GM12878 (cell line): Measurements from ENCODE around the gene BRSK2. TPM values are rescaled to one million over a fixed set of nuclear protein-coding genes. Genes with fewer than 3 reads are reported as not detected.
A peak's percentile ranks its signal among the peaks of the same experiment; 100 is the strongest.

Source experiments
- ATAC-seq: fragments of 200-7000 bp; cut with Tn5 transposase; 3 replicates; pipeline ENCODE4 v1.9.1; 2020; ENCODE audit warnings: mild to moderate bottlenecking, moderate library complexity
- BruUV-seq: library from RNA; stranded (reverse); fragments of 400-500 nt; replicated peaks from 2 replicates; lab custom pipeline; 2021; lab: Mats Ljungman, UMichigan
- CTCF ChIA-PET: fragments of 300-600 bp; sonication (Branson Sonifier 250); formaldehyde crosslinking; extraction: SDS; loops from one replicate; lab custom pipeline; 2021; ENCODE audit warnings: inconsistent platforms; lab: Yijun Ruan, JAX
- POLR2A ChIA-PET: fragments of 350-600 bp; formaldehyde crosslinking; extraction: SDS; loops from one replicate; lab custom pipeline; 2021; ENCODE audit warnings: inconsistent platforms; lab: Charles Lee
- RAD21 ChIA-PET: fragments of 300-600 bp; sonication (Branson Sonifier 250); formaldehyde crosslinking; loops from one replicate; lab custom pipeline; 2023; ENCODE audit warnings: antibody characterized with exemption; ENCODE audit not compliant: unreplicated experiment; lab: Charles Lee
- SMC1A ChIA-PET: fragments of 300-600 bp; sonication (Branson Sonifier 250); formaldehyde crosslinking; loops from one replicate; lab custom pipeline; 2023; ENCODE audit not compliant: unreplicated experiment, uncharacterized antibody; lab: Charles Lee
- DNase-seq: peaks from one replicate; pipeline ENCODE4 v3.0.0-alpha.2; 2011; ENCODE audit warnings: low read depth, low spot score
- FAIRE-seq: peaks from 3 replicates; lab custom pipeline; 2011; peaks lifted over from hg19 to GRCh38; lab: Jason Lieb, UNC
- H2AFZ ChIP-seq: 2 replicates; pipeline ENCODE4 v1.6.0; 2011; ENCODE audit warnings: low read depth, low read length, control low read depth; ENCODE audit not compliant: control insufficient read depth
- H3K27ac ChIP-seq: 2 replicates; pipeline ENCODE4 v1.5.1; 2011; ENCODE audit warnings: control low read depth; ENCODE audit not compliant: control insufficient read depth, insufficient read depth
- H3K27me3 ChIP-seq, 2 experiments: replicated peaks in 1 of 2; 2 replicates each; pipeline versions ENCODE4 v1.6.0 to v1.6.1; 2011; ENCODE audit warnings: low read length in 1 of 2; ENCODE audit not compliant: control insufficient read depth in 2 of 2, insufficient read depth in 2 of 2
- H3K36me3 ChIP-seq, 2 experiments: 2 replicates each; pipeline ENCODE4 v1.5.1; 2011; ENCODE audit warnings: low read length in 1 of 2; ENCODE audit not compliant: control insufficient read depth in 2 of 2, insufficient read depth in 2 of 2
- H3K4me1 ChIP-seq: 2 replicates; pipeline ENCODE4 v1.6.1; 2011; ENCODE audit warnings: mild to moderate bottlenecking, low read length, moderate library complexity, mixed read lengths; ENCODE audit not compliant: control insufficient read depth, insufficient read depth
- H3K4me2 ChIP-seq: 2 replicates; pipeline ENCODE4 v1.6.0; 2011; ENCODE audit warnings: control low read depth; ENCODE audit not compliant: control insufficient read depth, insufficient read depth
- H3K4me3 ChIP-seq: fragments of 200-600 bp; sonication (generic); 2 replicates; pipeline ENCODE4 v1.5.1; 2016
- H3K79me2 ChIP-seq: 2 replicates; pipeline ENCODE4 v1.6.0; 2011; ENCODE audit warnings: low read length; ENCODE audit not compliant: control insufficient read depth, insufficient read depth
- H3K9ac ChIP-seq: 2 replicates; pipeline ENCODE4 v1.8.0; 2011; ENCODE audit warnings: low read length, control low read depth, mixed read lengths; ENCODE audit not compliant: control insufficient read depth, insufficient read depth
- H3K9me3 ChIP-seq: replicated peaks from 3 replicates; pipeline ENCODE4 v1.5.1; 2011; ENCODE audit warnings: mild to moderate bottlenecking, low read length; ENCODE audit not compliant: control insufficient read depth, insufficient read depth
- H4K20me1 ChIP-seq: 2 replicates; pipeline ENCODE4 v1.6.0; 2011; ENCODE audit not compliant: control insufficient read depth, insufficient read depth
- ESRRA ChIP-seq: IDR thresholded peaks from 2 replicates; pipeline ENCODE4 v1.6.1; 2012; ENCODE audit warnings: mild to moderate bottlenecking, low read length, improper control_type of control experiment
- REST ChIP-seq: IDR thresholded peaks from 2 replicates; pipeline ENCODE4 v1.6.1; 2012; ENCODE audit warnings: mild to moderate bottlenecking, low read depth, low read length
- SMAD1 ChIP-seq: fragments of 450-650 bp; IDR thresholded peaks from 2 replicates; pipeline ENCODE4 v1.6.1; 2018; ENCODE audit warnings: mild to moderate bottlenecking, low read depth; ENCODE audit not compliant: partially characterized antibody
- WGBS: methylation state at CpG from one replicate; pipeline ENCODE4 v1.1.6; 2016; ENCODE audit warnings: low lambda C conversion rate; ENCODE audit not compliant: insufficient replicate concordance, insufficient coverage; ENCODE audit errors: missing lambda C conversion rate; 5-methylcytosine and 5-hydroxymethylcytosine counted together
- in situ Hi-C: fragments of 300-500 bp; cut with MboI; formaldehyde crosslinking; loops from 9 replicates; pipeline ENCODE4 v1.14.3; 2018; ENCODE audit warnings: mixed read lengths
- intact Hi-C: fragments of 100-400 bp; cut with micrococcal nuclease; formaldehyde crosslinking; loops from one replicate; pipeline ENCODE4 v1.14.2; 2022; ENCODE audit not compliant: unreplicated experiment
- polyA plus RNA-seq, 11 experiments: library from polyadenylated mRNA; depleted of rRNA in 4 of 11; unstranded in 6 of 11; stranded (reverse) in 5 of 11; fragments of >200 nt; fragmentation: Nextera tagmentation in 4 of 11; fragmentation: Illumina TruSeq in 1 of 11; extraction: Ambion mirVana in 4 of 11; extraction: Trizol in 1 of 11; gene quantifications; 1 replicate in 1 of 11; 2 replicates in 10 of 11; pipeline versions ENCODE4 v1.2.1 to v1.2.3, GENCODE V29; 2011 to 2016; ENCODE audit warnings: inconsistent platforms in 2 of 11, missing spikeins in 2 of 11, low read depth in 1 of 11
- total RNA-seq, 4 experiments: library from RNA; depleted of rRNA in 3 of 4; stranded (reverse); fragments of >200 nt in 3 of 4; fragmentation: Illumina TruSeq in 1 of 4; extraction: Trizol in 1 of 4; gene quantifications; 2 replicates each; pipeline versions ENCODE4 v1.2.1 to v1.2.3, GENCODE V29; 2013 to 2021

BRSK2 gene
- total and polyA plus RNA-seq, 10 of the 15 experiments (the other 5 are each of a cell fraction or from before 2014, with no cell fraction given) = 0.13 TPM; not detected in 9

DNA sequence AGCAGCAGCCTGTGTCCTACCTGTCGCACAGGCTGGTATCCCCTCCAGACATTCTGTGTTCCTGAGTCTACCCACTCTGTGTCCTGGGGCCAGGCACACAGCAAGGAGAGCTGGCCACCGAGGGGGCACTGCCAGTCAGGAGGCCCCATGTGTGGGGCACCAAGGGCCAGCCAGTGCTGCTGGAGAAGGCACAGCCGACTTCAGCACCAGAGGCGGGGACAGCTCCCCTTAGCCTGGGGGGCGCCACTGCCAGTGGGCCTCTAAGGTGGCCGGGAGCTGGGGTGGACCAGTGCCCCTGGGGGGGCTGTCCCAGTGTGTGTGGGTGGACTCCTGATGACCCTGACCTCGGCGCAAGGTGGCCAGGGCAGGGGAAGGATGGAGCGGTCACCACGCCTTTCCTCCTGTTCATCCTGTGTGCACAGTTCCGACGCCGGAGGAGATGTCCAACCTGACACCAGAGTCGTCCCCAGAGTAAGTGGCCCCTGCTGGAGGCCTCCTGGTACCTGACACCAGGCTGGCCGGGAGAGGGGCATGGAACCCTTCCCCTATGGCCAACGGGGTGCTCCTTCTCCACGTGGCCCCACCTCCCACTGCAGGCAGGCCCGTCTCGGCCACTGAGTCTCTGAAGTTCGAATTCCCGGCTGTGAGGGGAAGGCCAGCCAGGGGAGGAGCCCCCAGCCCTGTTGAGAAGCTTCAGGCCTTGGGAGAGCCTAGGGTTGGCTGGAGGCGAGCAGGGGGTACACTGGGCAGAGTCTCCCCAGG lies 61.4 kb downstream of the BRSK2 start:
- Histone ChIP-seq H3K4me3 (no peak overlapping the region), H3K79me2 (no peaks in the 10 kb centered on the region), H3K4me1 (no peaks in the 10 kb centered on the region), H2AFZ (no peak overlapping the region), H4K20me1 (no peaks in the 10 kb centered on the region), H3K27ac (no peak overlapping the region), H3K36me3 (no peaks in the 10 kb centered on the region)
- SMC1A ChIA-PET = no interaction called here
- CTCF ChIA-PET = no interaction called here
- FAIRE-seq = no peak
- 54% methylated on average over 22 of the region's 22 CpGs for WGBS
- TF ChIP-seq REST (peak; percentile 73), ESRRA (no peak), SMAD1 (no peak)
- TF ChIP-seq, all 136 proteins: peak for 1
- ChIA-PET RAD21 (no interaction called here), POLR2A (no interaction called here)
- in situ Hi-C loops (no loop called here), intact Hi-C loops (no loop called here)
- H3K9ac ChIP-seq = no peak overlapping the region
- ATAC-seq = no peak
- no peaks in the 10 kb centered on the region for H3K9me3 ChIP-seq
- no peaks in the 10 kb centered on the region for H3K27me3 ChIP-seq
- no peak for DNase-seq
- BruUV-seq = no TSS peak
- no peak overlapping the region for H3K4me2 ChIP-seq
